SU-DHL-6 (cell line): ENCODE measurements around the gene EYS.

ENCODE experiments used
- CTCF ChIP-seq: fragments of 200-600 bp; sonication (generic); IDR thresholded peaks from one replicate; pipeline ENCODE4 v1.5.1; 2017; ENCODE audit warnings: antibody characterized with exemption, mild to moderate bottlenecking, low read length, moderate library complexity; ENCODE audit not compliant: insufficient read depth, poor library complexity, severe bottlenecking
- EZH2phosphoT487 ChIP-seq: fragments of 200-600 bp; sonication (generic), shearing (Covaris generic); conservative IDR thresholded peaks from 2 replicates; pipeline ENCODE4 v1.6.1; 2018; ENCODE audit warnings: mild to moderate bottlenecking, antibody characterized with exemption, low read length, moderate library complexity, mixed read lengths

GRCh38 chr6:63888416-63888815, 1818.6 kb downstream of the EYS start:
- TF ChIP-seq CTCF (no peak), EZH2phosphoT487 (no peak)
